Parietal lobe (tissue), 1 donor: ENCODE data around the gene CHML. TPM values are rescaled to one million over a fixed set of nuclear protein-coding genes. Genes with fewer than 3 reads are reported as not detected.

Experiments
- total RNA-seq: library from RNA; depleted of rRNA; stranded (reverse); fragments of >200 nt; gene quantifications from one replicate; pipeline ENCODE4 v1.2.3, GENCODE V29; 2014

Gene CHML, protein sequence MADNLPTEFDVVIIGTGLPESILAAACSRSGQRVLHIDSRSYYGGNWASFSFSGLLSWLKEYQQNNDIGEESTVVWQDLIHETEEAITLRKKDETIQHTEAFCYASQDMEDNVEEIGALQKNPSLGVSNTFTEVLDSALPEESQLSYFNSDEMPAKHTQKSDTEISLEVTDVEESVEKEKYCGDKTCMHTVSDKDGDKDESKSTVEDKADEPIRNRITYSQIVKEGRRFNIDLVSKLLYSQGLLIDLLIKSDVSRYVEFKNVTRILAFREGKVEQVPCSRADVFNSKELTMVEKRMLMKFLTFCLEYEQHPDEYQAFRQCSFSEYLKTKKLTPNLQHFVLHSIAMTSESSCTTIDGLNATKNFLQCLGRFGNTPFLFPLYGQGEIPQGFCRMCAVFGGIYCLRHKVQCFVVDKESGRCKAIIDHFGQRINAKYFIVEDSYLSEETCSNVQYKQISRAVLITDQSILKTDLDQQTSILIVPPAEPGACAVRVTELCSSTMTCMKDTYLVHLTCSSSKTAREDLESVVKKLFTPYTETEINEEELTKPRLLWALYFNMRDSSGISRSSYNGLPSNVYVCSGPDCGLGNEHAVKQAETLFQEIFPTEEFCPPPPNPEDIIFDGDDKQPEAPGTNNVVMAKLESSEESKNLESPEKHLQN
- total RNA-seq, result 67.0 TPM

DNA sequence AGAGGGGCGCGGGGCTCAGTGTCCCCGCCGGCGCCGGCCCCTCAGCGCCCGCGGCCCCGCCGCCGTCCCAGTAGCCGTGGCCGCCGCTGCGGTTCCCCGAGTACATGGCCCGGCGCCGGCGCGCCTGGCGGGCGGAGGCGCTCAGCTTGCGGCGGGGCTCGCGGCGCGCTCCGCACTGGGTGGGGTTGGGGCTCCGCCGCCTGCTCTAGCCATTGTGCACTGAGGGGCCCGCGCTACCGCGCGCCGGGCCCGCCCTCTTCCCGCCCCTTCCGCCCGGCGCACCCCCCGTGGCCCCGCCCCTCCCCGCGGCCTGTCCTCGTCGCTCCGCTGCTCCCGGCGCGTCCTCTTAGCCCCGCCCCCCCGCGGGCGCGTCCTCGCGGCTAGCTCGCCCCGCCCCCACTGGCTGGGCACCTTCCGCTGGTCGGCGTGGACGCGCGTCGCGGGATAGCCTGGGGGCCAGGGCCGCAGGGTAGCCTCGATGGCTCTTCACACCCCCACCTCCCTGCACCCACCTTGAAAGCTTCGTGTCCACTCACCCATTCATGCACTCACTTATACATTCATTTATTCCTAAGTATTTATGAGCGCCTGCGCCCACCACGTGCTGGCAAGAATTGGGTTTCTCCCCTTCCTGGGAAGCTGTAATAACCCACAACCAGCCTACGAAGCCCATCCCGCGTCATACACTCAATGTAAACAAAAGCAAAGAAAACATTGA is at the start of gene CHML, which contains the start of gene OPN3:
Gene CHML, minus strand, starts transcription at position 221 of the 718 bp plus-strand sequence. CDS start 4,603 bp downstream, outside the sequence.
Gene OPN3, minus strand, starts transcription at position 221 of the 718 bp plus-strand sequence. Its CDS starts 115 bp downstream, at position 106.

DNA sequence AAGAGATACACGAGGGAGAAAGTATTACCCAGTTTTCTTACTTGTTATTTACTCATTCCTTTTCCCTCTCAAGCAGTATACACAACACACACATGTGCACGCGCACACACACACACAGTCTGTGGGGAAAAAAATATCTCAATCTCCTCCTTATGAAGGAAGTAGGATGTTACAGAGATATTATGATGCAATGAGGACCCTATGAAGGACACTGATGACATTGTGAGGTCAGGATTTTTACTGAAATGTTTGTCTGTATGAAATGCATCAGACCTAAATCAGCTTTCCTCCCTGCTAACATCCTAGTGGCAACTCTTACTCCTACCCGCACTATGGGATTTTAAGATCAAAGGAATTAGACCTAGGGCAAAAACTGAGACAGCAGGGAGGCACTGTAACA is 11.8 kb upstream of the CHML start, which contains the start of gene WDR64:
Gene WDR64, plus strand, starts transcription at position 270 of the 400 bp plus-strand sequence. CDS start 204 bp downstream, outside the sequence.

Other genes with a start within 250 kb of the CHML start
- 74.5 TPM for gene FH, start 120.6 kb downstream of the CHML start, total RNA-seq
- 1.6 TPM for gene KMO, start 108.0 kb downstream of the CHML start, total RNA-seq
- gene OPN3, start within 50 bp of the CHML start, total RNA-seq, result 8.5 TPM
- not detected for gene WDR64, start 11.9 kb upstream of the CHML start, total RNA-seq
- 5.0 TPM for gene EXO1, start 207.8 kb upstream of the CHML start, total RNA-seq